WTC11 (cell line): ENCODE data around the gene APOA4. TPM values are rescaled to one million over a fixed set of nuclear protein-coding genes. Genes with fewer than 3 reads are reported as not detected.

Experiments
- ATAC-seq: fragments of 200-7000 bp; cut with Tn5 transposase; 2 replicates; pipeline ENCODE4 v1.10.0; 2021; ENCODE audit warnings: mild to moderate bottlenecking, moderate library complexity
- CTCF ChIA-PET: fragments of 300-600 bp; sonication (Branson Sonifier 250); formaldehyde crosslinking; loops from one replicate; lab custom pipeline; 2021; ENCODE audit warnings: antibody characterized with exemption; lab: Charles Lee
- POLR2A ChIA-PET: fragments of 350-600 bp; sonication (Branson Sonifier 250); formaldehyde crosslinking; loops from one replicate; lab custom pipeline; 2021; ENCODE audit warnings: antibody characterized with exemption; lab: Charles Lee
- DNase-seq: peaks from one replicate; pipeline ENCODE4 v3.0.0; 2021; ENCODE audit warnings: low spot score
- H3K27ac Mint-ChIP-seq: 2 replicates; pipeline ENCODE4 v1.8.0; 2021; ENCODE audit warnings: mixed read lengths
- H3K27me3 Mint-ChIP-seq: 2 replicates; pipeline ENCODE4 v1.8.0; 2021; ENCODE audit warnings: low read depth, mild to moderate bottlenecking, moderate library complexity, mixed read lengths
- H3K36me3 Mint-ChIP-seq: 2 replicates; pipeline ENCODE4 v1.8.0; 2021; ENCODE audit warnings: mixed read lengths
- H3K4me1 Mint-ChIP-seq: 2 replicates; pipeline ENCODE4 v1.8.0; 2022; ENCODE audit warnings: mixed read lengths
- H3K4me3 Mint-ChIP-seq: 2 replicates; pipeline ENCODE4 v1.8.0; 2021; ENCODE audit warnings: mild to moderate bottlenecking, moderate library complexity, mixed read lengths
- H3K9me3 Mint-ChIP-seq: 2 replicates; pipeline ENCODE4 v1.8.0; 2021; ENCODE audit warnings: mixed read lengths
- CREB1 ChIP-seq: sonication (generic); formaldehyde crosslinking; IDR thresholded peaks from 2 replicates; pipeline ENCODE4 v1.8.0; 2023; ENCODE audit warnings: mild to moderate bottlenecking, missing genetic modification reagents
- CTCF ChIP-seq: fragments of 200-600 bp; IDR thresholded peaks from 2 replicates; pipeline ENCODE4 v1.8.0; 2022; ENCODE audit warnings: antibody characterized with exemption
- ESRRA ChIP-seq: sonication (generic); formaldehyde crosslinking; IDR thresholded peaks from 2 replicates; pipeline ENCODE4 v1.8.1; 2022; ENCODE audit warnings: mild to moderate bottlenecking, missing genetic modification reagents, borderline replicate concordance
- FOXJ3 ChIP-seq: sonication (generic); formaldehyde crosslinking; IDR thresholded peaks from 2 replicates; pipeline ENCODE4 v1.9.0; 2021; ENCODE audit warnings: missing genetic modification reagents, mild to moderate bottlenecking, borderline replicate concordance
- FOXK1 ChIP-seq: sonication (generic); formaldehyde crosslinking; IDR thresholded peaks from 2 replicates; pipeline ENCODE4 v1.8.0; 2022; ENCODE audit warnings: mild to moderate bottlenecking, moderate library complexity, missing genetic modification reagents
- FOXP4 ChIP-seq: sonication (generic); formaldehyde crosslinking; IDR thresholded peaks from 2 replicates; pipeline ENCODE4 v1.8.0; 2022; ENCODE audit warnings: mild to moderate bottlenecking, missing genetic modification reagents
- IRF2 ChIP-seq: sonication (generic); formaldehyde crosslinking; IDR thresholded peaks from 2 replicates; pipeline ENCODE4 v1.8.0; 2022; ENCODE audit warnings: low read depth, missing genetic modification reagents, borderline replicate concordance
- MXD4 ChIP-seq: fragments of 250-450 bp; sonication (Bioruptor Pico); IDR thresholded peaks from 2 replicates; pipeline ENCODE4 v1.8.0; 2021; ENCODE audit warnings: mild to moderate bottlenecking, moderate library complexity, borderline replicate concordance
- NFYB ChIP-seq: sonication (generic); formaldehyde crosslinking; conservative IDR thresholded peaks from 2 replicates; pipeline ENCODE4 v1.8.0; 2022; ENCODE audit warnings: low read depth, missing genetic modification reagents
- NR1H2 ChIP-seq: sonication (generic); formaldehyde crosslinking; IDR thresholded peaks from 2 replicates; pipeline ENCODE4 v1.9.0; 2021; ENCODE audit warnings: mild to moderate bottlenecking, moderate library complexity, missing genetic modification reagents
- RELA ChIP-seq: sonication (generic); formaldehyde crosslinking; IDR thresholded peaks from 2 replicates; pipeline ENCODE4 v1.8.1; 2022; ENCODE audit warnings: missing genetic modification reagents, mild to moderate bottlenecking, borderline replicate concordance
- SP1 ChIP-seq: sonication (generic); formaldehyde crosslinking; conservative IDR thresholded peaks from 2 replicates; pipeline ENCODE4 v1.8.1; 2022; ENCODE audit warnings: missing genetic modification reagents
- TCF7 ChIP-seq: sonication (generic); formaldehyde crosslinking; IDR thresholded peaks from 2 replicates; pipeline ENCODE4 v1.8.0; 2022; ENCODE audit warnings: mild to moderate bottlenecking, low read depth, missing genetic modification reagents, moderate library complexity
- TEAD1 ChIP-seq: sonication (generic); formaldehyde crosslinking; IDR thresholded peaks from 2 replicates; pipeline ENCODE4 v1.8.0; 2022; ENCODE audit warnings: mild to moderate bottlenecking, missing genetic modification reagents
- TP53 ChIP-seq: sonication (generic); formaldehyde crosslinking; IDR thresholded peaks from 2 replicates; pipeline ENCODE4 v1.8.1; 2023; ENCODE audit warnings: mild to moderate bottlenecking, missing genetic modification reagents
- ZNF121 ChIP-seq: sonication (generic); formaldehyde crosslinking; IDR thresholded peaks from 2 replicates; pipeline ENCODE4 v1.8.0; 2023; ENCODE audit warnings: missing genetic modification reagents
- ZNF317 ChIP-seq: sonication (generic); formaldehyde crosslinking; IDR thresholded peaks from 2 replicates; pipeline ENCODE4 v1.8.1; 2023; ENCODE audit warnings: low read depth, mild to moderate bottlenecking, moderate library complexity, missing genetic modification reagents, borderline replicate concordance
- total RNA-seq: library from RNA; stranded (reverse); gene quantifications from 3 replicates; pipeline ENCODE4 v1.2.3, GENCODE V29; 2021
- TF ChIP-seq, protein P1 (sequence below): fragments of 250-450 bp; sonication (Bioruptor Pico); conservative IDR thresholded peaks from 2 replicates; pipeline ENCODE4 v1.9.0; 2021; ENCODE audit warnings: mild to moderate bottlenecking
- TF ChIP-seq, protein P2 (sequence below): sonication (generic); formaldehyde crosslinking; IDR thresholded peaks from 2 replicates; pipeline ENCODE4 v1.8.0; 2022; ENCODE audit warnings: mild to moderate bottlenecking, missing genetic modification reagents
- TF ChIP-seq, protein P3 (sequence below): sonication (generic); formaldehyde crosslinking; IDR thresholded peaks from 2 replicates; pipeline ENCODE4 v1.8.0; 2022; ENCODE audit warnings: mild to moderate bottlenecking, missing genetic modification reagents
- TF ChIP-seq, protein P4 (sequence below): sonication (generic); formaldehyde crosslinking; IDR thresholded peaks from 2 replicates; pipeline ENCODE4 v1.8.1; 2023; ENCODE audit warnings: mild to moderate bottlenecking, missing genetic modification reagents, moderate library complexity
- TF ChIP-seq, protein P5 (sequence below): sonication (generic); formaldehyde crosslinking; conservative IDR thresholded peaks from 2 replicates; pipeline ENCODE4 v1.8.1; 2022; ENCODE audit warnings: mild to moderate bottlenecking, missing genetic modification reagents
- TF ChIP-seq, protein P6 (sequence below): sonication (generic); formaldehyde crosslinking; IDR thresholded peaks from 2 replicates; pipeline ENCODE4 v1.8.1; 2023; ENCODE audit warnings: mild to moderate bottlenecking, missing genetic modification reagents, borderline replicate concordance

APOA4 gene
- total RNA-seq, 1 experiment from 2014 or later, result not detected

DNA sequence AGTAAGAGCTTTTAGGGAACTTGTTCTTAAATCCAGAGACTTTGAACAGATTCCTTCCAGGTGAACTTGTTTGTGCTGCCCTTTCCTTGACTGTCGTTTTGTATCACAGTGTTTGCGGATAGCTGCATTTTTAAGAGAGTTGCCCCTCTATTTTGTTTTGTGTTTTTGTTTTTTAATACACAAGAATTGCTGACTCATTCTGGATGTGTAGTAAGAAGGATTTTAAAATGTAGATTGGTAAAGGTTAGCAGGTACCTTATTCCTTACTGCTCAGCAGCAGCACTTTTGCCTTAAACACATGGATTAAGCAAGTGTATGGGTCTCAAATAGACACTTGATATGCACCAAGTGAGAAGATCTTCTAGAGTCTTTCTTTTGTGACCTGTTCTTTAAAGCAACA lies 22.5 kb downstream of the APOA4 start:
- H3K27ac Mint-ChIP-seq, result no peak overlapping the region
- TF ChIP-seq RELA (CRISPR knock-in tag) (no peak), CREB1 (CRISPR knock-in tag) (no peak), SP1 (CRISPR knock-in tag) (no peak), FOXJ3 (CRISPR knock-in tag) (no peak), TCF7 (CRISPR knock-in tag) (no peak), TEAD1 (no peak), FOXK1 (CRISPR knock-in tag) (no peak), NFYB (CRISPR knock-in tag) (no peak), MXD4 (CRISPR knock-in tag) (no peak), ZNF317 (CRISPR knock-in tag) (no peak), FOXP4 (CRISPR knock-in tag) (no peak), TP53 (CRISPR knock-in tag) (no peak), IRF2 (CRISPR knock-in tag) (no peak), ESRRA (CRISPR knock-in tag) (no peak), ZNF121 (CRISPR knock-in tag) (no peak)
- TF ChIP-seq, protein P1, sequence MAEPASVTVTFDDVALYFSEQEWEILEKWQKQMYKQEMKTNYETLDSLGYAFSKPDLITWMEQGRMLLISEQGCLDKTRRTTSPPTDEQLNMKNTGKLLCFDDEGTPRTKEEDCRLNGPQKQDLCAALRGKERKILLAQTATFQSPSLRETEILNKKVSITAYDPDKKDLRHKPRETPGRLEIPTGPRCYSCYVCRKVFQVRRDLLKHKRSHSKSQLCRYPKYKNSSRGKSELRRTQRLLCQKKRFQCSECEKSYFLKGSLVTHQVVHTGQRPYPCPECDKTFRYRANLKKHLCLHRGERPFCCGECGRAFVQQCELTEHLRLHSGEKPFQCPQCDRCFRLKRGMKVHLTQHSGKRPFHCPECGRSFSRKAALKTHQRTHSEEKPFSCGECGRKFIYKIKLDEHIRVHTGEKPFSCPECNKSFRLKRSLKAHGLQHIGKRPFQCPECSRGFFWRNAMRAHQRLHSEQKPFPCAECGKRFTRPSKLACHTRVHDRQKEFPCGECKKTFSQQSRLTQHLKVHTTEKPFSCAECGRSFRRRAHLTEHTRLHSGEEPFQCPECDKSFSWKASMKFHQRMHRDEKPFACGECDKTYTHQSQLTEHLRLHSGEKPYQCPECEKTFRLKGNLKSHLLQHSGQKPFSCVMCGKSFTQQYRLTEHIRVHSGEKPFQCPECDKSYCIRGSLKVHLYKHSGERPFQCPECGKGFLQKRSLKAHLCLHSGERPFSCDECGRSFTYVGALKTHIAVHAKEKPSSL (CRISPR knock-in tag), result no peak
- TF ChIP-seq, protein P2, sequence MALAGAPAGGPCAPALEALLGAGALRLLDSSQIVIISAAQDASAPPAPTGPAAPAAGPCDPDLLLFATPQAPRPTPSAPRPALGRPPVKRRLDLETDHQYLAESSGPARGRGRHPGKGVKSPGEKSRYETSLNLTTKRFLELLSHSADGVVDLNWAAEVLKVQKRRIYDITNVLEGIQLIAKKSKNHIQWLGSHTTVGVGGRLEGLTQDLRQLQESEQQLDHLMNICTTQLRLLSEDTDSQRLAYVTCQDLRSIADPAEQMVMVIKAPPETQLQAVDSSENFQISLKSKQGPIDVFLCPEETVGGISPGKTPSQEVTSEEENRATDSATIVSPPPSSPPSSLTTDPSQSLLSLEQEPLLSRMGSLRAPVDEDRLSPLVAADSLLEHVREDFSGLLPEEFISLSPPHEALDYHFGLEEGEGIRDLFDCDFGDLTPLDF (CRISPR knock-in tag), result no peak
- TF ChIP-seq, protein P3, sequence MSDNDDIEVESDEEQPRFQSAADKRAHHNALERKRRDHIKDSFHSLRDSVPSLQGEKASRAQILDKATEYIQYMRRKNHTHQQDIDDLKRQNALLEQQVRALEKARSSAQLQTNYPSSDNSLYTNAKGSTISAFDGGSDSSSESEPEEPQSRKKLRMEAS (CRISPR knock-in tag), result no peak
- TF ChIP-seq, protein P4, sequence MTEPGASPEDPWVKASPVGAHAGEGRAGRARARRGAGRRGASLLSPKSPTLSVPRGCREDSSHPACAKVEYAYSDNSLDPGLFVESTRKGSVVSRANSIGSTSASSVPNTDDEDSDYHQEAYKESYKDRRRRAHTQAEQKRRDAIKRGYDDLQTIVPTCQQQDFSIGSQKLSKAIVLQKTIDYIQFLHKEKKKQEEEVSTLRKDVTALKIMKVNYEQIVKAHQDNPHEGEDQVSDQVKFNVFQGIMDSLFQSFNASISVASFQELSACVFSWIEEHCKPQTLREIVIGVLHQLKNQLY (CRISPR knock-in tag), result no peak
- TF ChIP-seq, protein P5, sequence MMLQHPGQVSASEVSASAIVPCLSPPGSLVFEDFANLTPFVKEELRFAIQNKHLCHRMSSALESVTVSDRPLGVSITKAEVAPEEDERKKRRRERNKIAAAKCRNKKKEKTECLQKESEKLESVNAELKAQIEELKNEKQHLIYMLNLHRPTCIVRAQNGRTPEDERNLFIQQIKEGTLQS, result no peak
- ATAC-seq (no peak), DNase-seq (no peak)
- ChIA-PET POLR2A (no interaction called here), CTCF (interaction anchor here (1.0 to 1.8 kb wide), 2 partner anchors 10 to 159 kb away, joined by 6 to 14 read pairs; partner anchors contain the start of gene APOA5)
- no peak overlapping the region for H3K4me3 Mint-ChIP-seq
- no peaks in the 10 kb centered on the region for H3K9me3 Mint-ChIP-seq
- H3K27me3 Mint-ChIP-seq, result no peaks in the 10 kb centered on the region; the same call in 1 of the 2 replicates
- H3K36me3 Mint-ChIP-seq, result no peaks in the 10 kb centered on the region
- no peaks in the 10 kb centered on the region for H3K4me1 Mint-ChIP-seq

- Mint-ChIP-seq H3K9me3 (no peaks in the 10 kb centered on the region), H3K27ac (no peak overlapping the region)
- DNase-seq, result no peak
- no peak for TF ChIP-seq NR1H2 (CRISPR knock-in tag)
- no peak for TF ChIP-seq CTCF
- TF ChIP-seq, protein P6, sequence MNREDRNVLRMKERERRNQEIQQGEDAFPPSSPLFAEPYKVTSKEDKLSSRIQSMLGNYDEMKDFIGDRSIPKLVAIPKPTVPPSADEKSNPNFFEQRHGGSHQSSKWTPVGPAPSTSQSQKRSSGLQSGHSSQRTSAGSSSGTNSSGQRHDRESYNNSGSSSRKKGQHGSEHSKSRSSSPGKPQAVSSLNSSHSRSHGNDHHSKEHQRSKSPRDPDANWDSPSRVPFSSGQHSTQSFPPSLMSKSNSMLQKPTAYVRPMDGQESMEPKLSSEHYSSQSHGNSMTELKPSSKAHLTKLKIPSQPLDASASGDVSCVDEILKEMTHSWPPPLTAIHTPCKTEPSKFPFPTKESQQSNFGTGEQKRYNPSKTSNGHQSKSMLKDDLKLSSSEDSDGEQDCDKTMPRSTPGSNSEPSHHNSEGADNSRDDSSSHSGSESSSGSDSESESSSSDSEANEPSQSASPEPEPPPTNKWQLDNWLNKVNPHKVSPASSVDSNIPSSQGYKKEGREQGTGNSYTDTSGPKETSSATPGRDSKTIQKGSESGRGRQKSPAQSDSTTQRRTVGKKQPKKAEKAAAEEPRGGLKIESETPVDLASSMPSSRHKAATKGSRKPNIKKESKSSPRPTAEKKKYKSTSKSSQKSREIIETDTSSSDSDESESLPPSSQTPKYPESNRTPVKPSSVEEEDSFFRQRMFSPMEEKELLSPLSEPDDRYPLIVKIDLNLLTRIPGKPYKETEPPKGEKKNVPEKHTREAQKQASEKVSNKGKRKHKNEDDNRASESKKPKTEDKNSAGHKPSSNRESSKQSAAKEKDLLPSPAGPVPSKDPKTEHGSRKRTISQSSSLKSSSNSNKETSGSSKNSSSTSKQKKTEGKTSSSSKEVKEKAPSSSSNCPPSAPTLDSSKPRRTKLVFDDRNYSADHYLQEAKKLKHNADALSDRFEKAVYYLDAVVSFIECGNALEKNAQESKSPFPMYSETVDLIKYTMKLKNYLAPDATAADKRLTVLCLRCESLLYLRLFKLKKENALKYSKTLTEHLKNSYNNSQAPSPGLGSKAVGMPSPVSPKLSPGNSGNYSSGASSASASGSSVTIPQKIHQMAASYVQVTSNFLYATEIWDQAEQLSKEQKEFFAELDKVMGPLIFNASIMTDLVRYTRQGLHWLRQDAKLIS (CRISPR knock-in tag), result no peak
- TF ChIP-seq, all 79 proteins: peak for 0
- CTCF ChIA-PET, result interaction anchor here (1.0 to 1.2 kb wide), 2 partner anchors 37 to 65 kb away, joined by 3 read pairs; no protein-coding TSS in a partner anchor
- POLR2A ChIA-PET, result no interaction called here
- Mint-ChIP-seq H3K4me3 (no peak overlapping the region), H3K27me3 (no peaks in the 10 kb centered on the region; the same call in 1 of the 2 replicates), H3K36me3 (no peaks in the 10 kb centered on the region), H3K4me1 (no peaks in the 10 kb centered on the region)
- ATAC-seq, result no peak
These were observed 24.7 kb downstream of the APOA4 start for GRCh38 chr11:116798368-116798767.
